Lower leg skin (tissue), 3 donors: ENCODE results near the gene LOXHD1.

Source experiments
- POLR2A ChIP-seq, 2 donors: fragments of 450-650 bp; IDR thresholded peaks; one replicate each; pipeline ENCODE4 v1.6.1; 2016 to 2017; ENCODE audit warnings: antibody characterized with exemption in 2 of 2, mild to moderate bottlenecking in 1 of 2, moderate library complexity in 1 of 2
- TF ChIP-seq, protein P1 (sequence below), 3 donors: fragments of 450-650 bp; IDR thresholded peaks; one replicate each; pipeline ENCODE4 v1.5.1; 2016; ENCODE audit warnings: antibody characterized with exemption in 3 of 3, mild to moderate bottlenecking in 3 of 3, moderate library complexity in 2 of 3

DNA sequence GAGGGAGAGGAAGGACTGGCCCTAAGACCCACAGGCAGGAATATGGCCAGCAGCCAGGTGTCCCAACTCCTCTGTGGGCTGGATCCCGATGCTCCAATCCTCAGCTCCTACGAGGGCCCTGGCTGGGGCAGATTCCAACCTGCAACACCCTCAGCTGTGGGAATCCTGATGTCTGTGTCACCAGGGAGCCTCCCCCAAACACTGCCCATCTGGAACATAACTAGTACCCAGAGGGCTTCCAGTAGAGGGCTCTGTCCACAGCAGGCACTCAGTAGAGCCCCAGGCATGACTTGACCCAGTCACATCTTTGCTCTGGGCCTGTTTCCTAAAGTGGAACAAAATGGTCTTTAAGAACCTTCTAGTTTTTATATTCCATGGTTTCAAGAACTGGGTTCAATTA lies 20.6 kb upstream of the LOXHD1 start:
- TF ChIP-seq, protein P1, sequence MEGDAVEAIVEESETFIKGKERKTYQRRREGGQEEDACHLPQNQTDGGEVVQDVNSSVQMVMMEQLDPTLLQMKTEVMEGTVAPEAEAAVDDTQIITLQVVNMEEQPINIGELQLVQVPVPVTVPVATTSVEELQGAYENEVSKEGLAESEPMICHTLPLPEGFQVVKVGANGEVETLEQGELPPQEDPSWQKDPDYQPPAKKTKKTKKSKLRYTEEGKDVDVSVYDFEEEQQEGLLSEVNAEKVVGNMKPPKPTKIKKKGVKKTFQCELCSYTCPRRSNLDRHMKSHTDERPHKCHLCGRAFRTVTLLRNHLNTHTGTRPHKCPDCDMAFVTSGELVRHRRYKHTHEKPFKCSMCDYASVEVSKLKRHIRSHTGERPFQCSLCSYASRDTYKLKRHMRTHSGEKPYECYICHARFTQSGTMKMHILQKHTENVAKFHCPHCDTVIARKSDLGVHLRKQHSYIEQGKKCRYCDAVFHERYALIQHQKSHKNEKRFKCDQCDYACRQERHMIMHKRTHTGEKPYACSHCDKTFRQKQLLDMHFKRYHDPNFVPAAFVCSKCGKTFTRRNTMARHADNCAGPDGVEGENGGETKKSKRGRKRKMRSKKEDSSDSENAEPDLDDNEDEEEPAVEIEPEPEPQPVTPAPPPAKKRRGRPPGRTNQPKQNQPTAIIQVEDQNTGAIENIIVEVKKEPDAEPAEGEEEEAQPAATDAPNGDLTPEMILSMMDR (IDR thresholded peaks at IDR 0.05): no peak
- no peak for TF ChIP-seq POLR2A (IDR thresholded peaks at IDR 0.05)
